ENCODE results near the gene MCM9.

- TF ChIP-seq CTCF (IDR thresholded peaks at IDR 0.05) (no peak), POLR2A (IDR thresholded peaks at IDR 0.05) (no peak)
These were observed 24.9 kb upstream of the MCM9 start for GRCh38 chr6:118959903-118960302.

All from adrenal gland (tissue), 5 donors.